Measurements from ENCODE around the gene CSTB.

- no peak for TF ChIP-seq FOXP2 (optimal IDR thresholded peaks at IDR 0.05; ENCODE audit: control extremely low read depth, extremely low read length, insufficient read depth)
- TF ChIP-seq EZH2 (IDR thresholded peaks at IDR 0.05): no peak
Observed at GRCh38 chr21:43739621-43740435, 36.3 kb downstream of the CSTB start.
